Muscle of leg (tissue), 11 donors: Measurements from ENCODE around the gene ETS1. TPM values are rescaled to one million over a fixed set of nuclear protein-coding genes. Genes with fewer than 3 reads are reported as not detected.

ENCODE experiments used
- DNase-seq: peaks from one replicate; pipeline ENCODE4 v3.0.0; 2013
- H3K27ac ChIP-seq: one replicate; pipeline ENCODE4 v1.5.1; 2013; ENCODE audit warnings: mild to moderate bottlenecking, low read length, control low read depth
- H3K27me3 ChIP-seq: one replicate; pipeline ENCODE4 v1.6.1; 2013; ENCODE audit warnings: low read length; ENCODE audit not compliant: control insufficient read depth, insufficient read depth
- H3K36me3 ChIP-seq: one replicate; pipeline ENCODE4 v1.6.1; 2013; ENCODE audit warnings: low read length; ENCODE audit not compliant: control insufficient read depth, insufficient read depth
- H3K4me1 ChIP-seq: one replicate; pipeline ENCODE4 v1.6.1; 2013; ENCODE audit warnings: low read length; ENCODE audit not compliant: control insufficient read depth, insufficient read depth
- H3K4me3 ChIP-seq: one replicate; pipeline ENCODE4 v1.5.1; 2013; ENCODE audit warnings: low read length, control low read depth
- H3K9me3 ChIP-seq: replicated peaks from 2 replicates; pipeline ENCODE4 v1.6.1; 2013; ENCODE audit warnings: low read depth, low read length; ENCODE audit not compliant: control insufficient read depth
- WGBS: methylation state at CpG from one replicate; pipeline ENCODE4 v1.1.5; 2013; ENCODE audit warnings: missing lambda C conversion rate; ENCODE audit not compliant: insufficient coverage; 5-methylcytosine and 5-hydroxymethylcytosine counted together
- polyA plus RNA-seq, 8 donors: library from polyadenylated mRNA; unstranded; fragments of 120-200 nt; gene quantifications; one replicate each; pipeline versions ENCODE4 v1.2.1 to v1.2.3, GENCODE V29; 2013; ENCODE audit warnings: inconsistent platforms in 1 of 8, low replicate concordance in 1 of 8; ENCODE audit not compliant: insufficient read length in 8 of 8, insufficient read depth in 1 of 8
- total RNA-seq: library from RNA; stranded (reverse); fragments of 120-200 nt; gene quantifications from one replicate; pipeline ENCODE4 v1.2.4, GENCODE V29; 2013

The ETS1 gene
- total and polyA plus RNA-seq, 9 donors, result 35.3 to 79.1 (median 59.4) TPM

GRCh38 chr11:128559496-128560103 lies 27.8 kb downstream of the ETS1 start:
- DNase-seq, result no peak
- no peaks in the 10 kb centered on the region for H3K9me3 ChIP-seq

GRCh38 chr11:128555606-128556005 lies 31.8 kb downstream of the ETS1 start:
- Histone ChIP-seq H3K27me3 (peaks cover 3% of the 10 kb centered on the region), H3K27ac (no peak overlapping the region)

More at GRCh38 chr11:128559496-128560103, 27.8 kb downstream of the ETS1 start:
- Histone ChIP-seq H3K27ac (no peak overlapping the region), H3K27me3 (peaks cover 2% of the 10 kb centered on the region), H3K4me3 (no peak overlapping the region), H3K36me3 (no peaks in the 10 kb centered on the region), H3K4me1 (peaks cover 3% of the 10 kb centered on the region)
- 100% methylated on average over 1 of the region's 3 CpGs for whole genome bisulfite sequencing

GRCh38 chr11:128553662-128554362 lies 33.5 kb downstream of the ETS1 start:
- peak; percentile 95 for DNase-seq
- Histone ChIP-seq H3K36me3 (no peaks in the 10 kb centered on the region), H3K27me3 (peaks cover 9% of the 10 kb centered on the region), H3K27ac (peak overlapping the region; percentile 70), H3K9me3 (no peaks in the 10 kb centered on the region), H3K4me3 (no peak overlapping the region), H3K4me1 (peaks cover 26% of the 10 kb centered on the region)
- WGBS, result 40% methylated on average over 1 of the region's 10 CpGs

More at GRCh38 chr11:128555606-128556005, 31.8 kb downstream of the ETS1 start:
- 92% methylated on average over 2 of the region's 2 CpGs for WGBS
- no peak overlapping the region for H3K4me3 ChIP-seq
- no peaks in the 10 kb centered on the region for H3K36me3 ChIP-seq
- H3K9me3 ChIP-seq, result no peaks in the 10 kb centered on the region
- DNase-seq, result no peak
- peaks cover 14% of the 10 kb centered on the region for H3K4me1 ChIP-seq

GRCh38 chr11:128552783-128553661 lies 34.3 kb downstream of the ETS1 start:
- no peaks in the 10 kb centered on the region for H3K36me3 ChIP-seq
- H3K4me1 ChIP-seq, result peaks cover 32% of the 10 kb centered on the region
- peaks cover 16% of the 10 kb centered on the region for H3K27me3 ChIP-seq
- H3K27ac ChIP-seq, result peak overlapping the region; percentile 70
- H3K4me3 ChIP-seq, result no peak overlapping the region
- peak; percentile 56 for DNase-seq
- H3K9me3 ChIP-seq, result no peaks in the 10 kb centered on the region
- 86% methylated on average over 9 of the region's 14 CpGs for WGBS

GRCh38 chr11:128551611-128552335 lies 35.6 kb downstream of the ETS1 start:
- DNase-seq, result no peak
- 59% methylated on average over 2 of the region's 9 CpGs for WGBS
- no peaks in the 10 kb centered on the region for H3K36me3 ChIP-seq
- H3K27ac ChIP-seq, result peak overlapping the region; percentile 25
- H3K9me3 ChIP-seq, result no peaks in the 10 kb centered on the region
- H3K4me3 ChIP-seq, result no peak overlapping the region
- H3K4me1 ChIP-seq, result peaks cover 36% of the 10 kb centered on the region
- H3K27me3 ChIP-seq, result peaks cover 19% of the 10 kb centered on the region

GRCh38 chr11:128551058-128551457 lies 36.3 kb downstream of the ETS1 start:
- WGBS, result 57% methylated on average over 1 of the region's 4 CpGs
- H3K36me3 ChIP-seq, result no peaks in the 10 kb centered on the region

GRCh38 chr11:128550261-128550821 lies 37.0 kb downstream of the ETS1 start:
- Histone ChIP-seq H3K27me3 (peaks cover 19% of the 10 kb centered on the region), H3K27ac (peak overlapping the region; percentile 84), H3K4me3 (no peak overlapping the region), H3K36me3 (no peaks in the 10 kb centered on the region), H3K9me3 (no peaks in the 10 kb centered on the region), H3K4me1 (peaks cover 37% of the 10 kb centered on the region)
- WGBS, result no CpG with 5 or more reads among the region's 4 CpGs
- no peak for DNase-seq

More at GRCh38 chr11:128551058-128551457, 36.3 kb downstream of the ETS1 start:
- H3K27me3 ChIP-seq, result peaks cover 19% of the 10 kb centered on the region
- no peak for DNase-seq
- no peak overlapping the region for H3K27ac ChIP-seq
- H3K4me1 ChIP-seq, result peaks cover 37% of the 10 kb centered on the region
- H3K4me3 ChIP-seq, result no peak overlapping the region
- H3K9me3 ChIP-seq, result no peaks in the 10 kb centered on the region

GRCh38 chr11:128549256-128549944 lies 38.0 kb downstream of the ETS1 start:
- H3K4me1 ChIP-seq, result peaks cover 40% of the 10 kb centered on the region
- no peaks in the 10 kb centered on the region for H3K9me3 ChIP-seq
- DNase-seq, result peak; percentile 93
- WGBS, result 17% methylated on average over 19 of the region's 37 CpGs
- H3K36me3 ChIP-seq, result no peaks in the 10 kb centered on the region
- peak overlapping the region; percentile 84 for H3K27ac ChIP-seq
- H3K4me3 ChIP-seq, result peak overlapping the region; percentile 37
- H3K27me3 ChIP-seq, result peaks cover 19% of the 10 kb centered on the region

- peak overlapping the region; percentile 37 for H3K4me3 ChIP-seq
- H3K9me3 ChIP-seq, result no peaks in the 10 kb centered on the region
- 2% methylated on average over 11 of the region's 32 CpGs for WGBS
- peaks cover 19% of the 10 kb centered on the region for H3K27me3 ChIP-seq
- H3K36me3 ChIP-seq, result no peaks in the 10 kb centered on the region
- H3K4me1 ChIP-seq, result peaks cover 38% of the 10 kb centered on the region
- DNase-seq, result peak; percentile 96
- peak overlapping the region; percentile 84 for H3K27ac ChIP-seq
Measured at GRCh38 chr11:128548649-128549255, 38.6 kb downstream of the ETS1 start.
